ENCODE results near the gene MS4A4A. TPM values are rescaled to one million over a fixed set of nuclear protein-coding genes. Genes with fewer than 3 reads are reported as not detected.

The MS4A4A gene
- not detected in 2 replicates for total RNA-seq

DNA sequence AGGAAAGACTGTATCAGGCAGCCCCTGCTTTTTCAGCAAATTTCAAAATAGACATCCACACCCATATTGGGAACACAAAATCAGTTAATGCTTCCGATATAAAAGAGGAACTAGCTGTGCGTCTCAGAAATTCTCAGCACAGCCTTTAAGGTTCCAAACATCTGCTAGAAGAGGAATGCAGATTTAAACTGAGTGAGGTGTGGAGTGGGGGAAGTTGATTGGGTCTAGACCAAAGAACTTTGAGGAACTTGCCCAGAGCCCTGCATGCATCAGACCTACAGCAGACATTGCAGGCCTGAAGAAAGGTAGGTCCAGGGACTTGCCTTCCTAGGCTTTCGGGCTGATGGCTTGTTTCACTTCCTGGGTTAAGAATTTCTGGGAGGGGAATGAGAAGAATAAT lies at the start of gene MS4A4A:
Gene MS4A4A (plus strand): TSS at position 255 of the 400 bp plus-strand sequence. CDS start 10 bp downstream, at position 265.

DNA sequence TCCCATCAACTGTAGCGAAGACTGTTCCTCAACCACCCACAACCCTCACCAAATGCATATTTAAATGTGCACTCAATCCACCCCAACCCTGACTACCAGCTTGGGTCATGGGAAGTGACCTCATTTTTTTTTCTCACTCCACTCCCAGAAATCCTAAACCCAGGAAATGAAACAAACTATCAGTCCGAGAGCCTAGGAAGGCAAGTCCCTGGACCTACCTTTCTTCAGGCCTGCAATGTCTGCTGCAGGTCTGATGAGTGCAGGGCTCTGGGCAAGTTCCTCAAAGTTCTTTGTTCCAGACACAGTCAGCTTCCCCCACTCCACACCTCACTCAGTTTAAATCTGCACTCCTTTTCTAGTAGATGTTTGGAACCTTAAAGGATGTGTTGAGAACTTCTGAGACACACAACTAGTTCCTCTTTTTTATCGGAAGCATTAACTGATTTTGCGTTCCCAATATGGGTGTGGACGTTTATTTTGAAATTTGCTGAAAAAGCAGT lies 37.7 kb upstream of the MS4A4A start, which contains the start of gene MS4A4E:
Gene MS4A4E (minus strand): TSS at position 398 of the 500 bp plus-strand sequence. CDS start 13,082 bp downstream, outside the sequence.

DNA sequence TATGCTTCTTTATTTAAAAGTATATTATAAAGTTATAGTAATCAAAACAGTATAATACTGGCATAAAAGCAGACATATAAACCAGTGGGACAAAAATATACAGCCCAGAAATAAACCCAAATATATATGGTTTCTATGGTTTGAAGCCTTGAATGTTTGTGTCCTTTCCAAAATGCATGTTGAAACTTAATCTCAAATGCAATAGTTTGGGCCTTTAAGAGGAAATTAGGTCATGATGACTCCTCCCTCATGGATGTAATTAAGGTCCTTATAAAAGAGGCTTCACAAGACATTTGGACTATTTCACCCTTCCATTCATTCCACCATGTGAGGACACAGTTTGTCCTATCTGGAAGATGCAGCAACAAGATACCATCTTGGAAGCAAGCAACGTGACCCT lies 46.5 kb downstream of the MS4A4A start, which contains the start of gene MS4A6E:
Gene MS4A6E (plus strand): TSS at position 301 of the 400 bp plus-strand sequence. CDS start 7,641 bp downstream, outside the sequence.

Other genes starting within 250 kb of the MS4A4A start
- not detected in 2 replicates for gene OOSP2, start 240.3 kb upstream of the MS4A4A start, total RNA-seq
- not detected in 2 replicates for gene MS4A3, start 224.0 kb upstream of the MS4A4A start, total RNA-seq
- 0.03 TPM in 1 of 2 replicates, not detected in the other for gene MS4A2, start 192.0 kb upstream of the MS4A4A start, total RNA-seq
- not detected in 2 replicates for gene MS4A6A, start 97.6 kb upstream of the MS4A4A start, total RNA-seq
- not detected in 2 replicates for gene MS4A4E, start 37.5 kb upstream of the MS4A4A start, total RNA-seq
- not detected in 2 replicates for gene MS4A6E, start 46.6 kb downstream of the MS4A4A start, total RNA-seq
- gene MS4A7, start 97.9 kb downstream of the MS4A4A start, total RNA-seq = not detected in 2 replicates
- gene MS4A14, start 115.8 kb downstream of the MS4A4A start, total RNA-seq = not detected in 2 replicates
- gene MS4A5, start 148.9 kb downstream of the MS4A4A start, total RNA-seq = not detected in 2 replicates
- gene MS4A1, start 175.2 kb downstream of the MS4A4A start, total RNA-seq = not detected in 2 replicates
- not detected in 2 replicates for gene MS4A12, start 212.1 kb downstream of the MS4A4A start, total RNA-seq
- gene MS4A13, start 234.7 kb downstream of the MS4A4A start, total RNA-seq = not detected in 2 replicates